ENCODE data around the gene SLC49A4. TPM values are rescaled to one million over a fixed set of nuclear protein-coding genes. Genes with fewer than 3 reads are reported as not detected.
A peak's percentile ranks its signal among the peaks of the same experiment; 100 is the strongest.

The SLC49A4 gene
- polyA plus RNA-seq, 1 of the 3 experiments (the other 2 are of a cell fraction): 6.4 TPM

DNA sequence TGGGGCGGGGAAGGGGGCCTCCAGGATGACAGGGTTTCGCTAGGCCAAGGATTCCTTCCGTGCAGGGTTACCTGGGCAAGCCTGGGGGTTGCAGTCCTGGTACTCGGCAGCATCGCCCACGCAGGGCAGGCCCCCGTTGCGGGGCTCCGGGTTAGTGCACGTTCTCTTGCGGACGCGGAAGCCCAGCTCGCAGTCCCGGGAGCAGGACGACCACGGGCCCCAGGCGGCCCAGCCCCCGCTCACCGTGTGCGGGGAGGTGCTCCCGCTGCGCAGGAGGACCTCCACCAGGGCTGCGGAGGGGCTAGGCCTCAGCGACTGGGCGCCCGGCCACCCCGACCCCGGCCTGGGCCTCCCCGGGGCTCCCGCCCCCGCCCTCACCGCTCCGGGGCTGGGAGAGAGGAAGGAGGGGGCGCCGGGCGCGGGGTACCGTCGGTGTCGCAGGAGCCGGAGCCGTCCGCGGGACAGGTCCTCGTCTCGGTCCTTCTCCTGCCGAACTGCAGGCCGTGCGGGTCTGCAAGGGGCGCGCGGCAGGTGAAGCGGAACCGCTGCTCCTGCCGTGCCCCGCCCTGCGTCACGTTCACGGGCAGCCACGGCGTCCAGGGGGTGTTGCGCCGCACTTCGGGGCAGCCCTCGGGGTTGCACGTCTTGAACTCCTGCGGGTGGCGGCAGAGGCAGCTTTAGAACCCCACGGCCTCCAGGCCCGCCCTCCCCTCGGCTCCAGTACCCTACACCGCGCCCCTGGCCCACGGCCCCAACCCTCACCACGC is 118.1 kb downstream of the SLC49A4 start:
- ChIA-PET CTCF (no interaction called here), POLR2A (no interaction called here)
- H3K27me3 ChIP-seq (ENCODE audit: insufficient read depth): no peaks in the 10 kb centered on the region

More for the DNA sequence above, 118.1 kb downstream of the SLC49A4 start:
- Histone ChIP-seq H3K4me3 (ENCODE audit: low read depth in 2 of 2, low read length in 1 of 2) (no peak overlapping the region), H3K9me3 (no peaks in the 10 kb centered on the region), H3K36me3 (replicated peaks in 1 of 2; ENCODE audit: control insufficient read depth in 1 of 2, insufficient read depth in 2 of 2, low read length in 1 of 2) (no peaks in the 10 kb centered on the region), H3K79me2 (ENCODE audit: insufficient read depth) (no peaks in the 10 kb centered on the region), H3K9me2 (no peaks in the 10 kb centered on the region), H3F3A (replicated peaks; ENCODE audit: insufficient read depth) (no peaks in the 10 kb centered on the region), H3K4me1 (ENCODE audit: control insufficient read depth in 1 of 2, insufficient read depth in 2 of 2, low read depth in 1 of 2, low read length in 1 of 2) (no peaks in the 10 kb centered on the region), H4K20me1 (ENCODE audit: insufficient read depth) (no peaks in the 10 kb centered on the region), H3K9ac (no peak overlapping the region), H3K27ac (ENCODE audit: low read depth in 2 of 2, low read length in 1 of 2) (no peak overlapping the region), H2AFZ (ENCODE audit: low read depth) (no peak overlapping the region), H3K4me2 (no peak overlapping the region)
- TF ChIP-seq, protein P1, sequence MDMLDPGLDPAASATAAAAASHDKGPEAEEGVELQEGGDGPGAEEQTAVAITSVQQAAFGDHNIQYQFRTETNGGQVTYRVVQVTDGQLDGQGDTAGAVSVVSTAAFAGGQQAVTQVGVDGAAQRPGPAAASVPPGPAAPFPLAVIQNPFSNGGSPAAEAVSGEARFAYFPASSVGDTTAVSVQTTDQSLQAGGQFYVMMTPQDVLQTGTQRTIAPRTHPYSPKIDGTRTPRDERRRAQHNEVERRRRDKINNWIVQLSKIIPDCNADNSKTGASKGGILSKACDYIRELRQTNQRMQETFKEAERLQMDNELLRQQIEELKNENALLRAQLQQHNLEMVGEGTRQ (IDR thresholded peaks at IDR 0.05; ENCODE audit: borderline replicate concordance, low read depth, low read length): no peak
- TF ChIP-seq NFIC (IDR thresholded peaks at IDR 0.05; ENCODE audit: borderline replicate concordance): no peak
- no peak for TF ChIP-seq FOXM1 (IDR thresholded peaks at IDR 0.05; ENCODE audit: low read depth)
- TF ChIP-seq FOSL2 (IDR thresholded peaks at IDR 0.05; ENCODE audit: borderline replicate concordance, low read depth): no peak
- TF ChIP-seq, protein P2, sequence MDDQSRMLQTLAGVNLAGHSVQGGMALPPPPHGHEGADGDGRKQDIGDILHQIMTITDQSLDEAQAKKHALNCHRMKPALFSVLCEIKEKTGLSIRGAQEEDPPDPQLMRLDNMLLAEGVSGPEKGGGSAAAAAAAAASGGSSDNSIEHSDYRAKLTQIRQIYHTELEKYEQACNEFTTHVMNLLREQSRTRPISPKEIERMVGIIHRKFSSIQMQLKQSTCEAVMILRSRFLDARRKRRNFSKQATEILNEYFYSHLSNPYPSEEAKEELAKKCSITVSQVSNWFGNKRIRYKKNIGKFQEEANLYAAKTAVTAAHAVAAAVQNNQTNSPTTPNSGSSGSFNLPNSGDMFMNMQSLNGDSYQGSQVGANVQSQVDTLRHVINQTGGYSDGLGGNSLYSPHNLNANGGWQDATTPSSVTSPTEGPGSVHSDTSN (IDR thresholded peaks at IDR 0.05): no peak
- TF ChIP-seq, protein P3, sequence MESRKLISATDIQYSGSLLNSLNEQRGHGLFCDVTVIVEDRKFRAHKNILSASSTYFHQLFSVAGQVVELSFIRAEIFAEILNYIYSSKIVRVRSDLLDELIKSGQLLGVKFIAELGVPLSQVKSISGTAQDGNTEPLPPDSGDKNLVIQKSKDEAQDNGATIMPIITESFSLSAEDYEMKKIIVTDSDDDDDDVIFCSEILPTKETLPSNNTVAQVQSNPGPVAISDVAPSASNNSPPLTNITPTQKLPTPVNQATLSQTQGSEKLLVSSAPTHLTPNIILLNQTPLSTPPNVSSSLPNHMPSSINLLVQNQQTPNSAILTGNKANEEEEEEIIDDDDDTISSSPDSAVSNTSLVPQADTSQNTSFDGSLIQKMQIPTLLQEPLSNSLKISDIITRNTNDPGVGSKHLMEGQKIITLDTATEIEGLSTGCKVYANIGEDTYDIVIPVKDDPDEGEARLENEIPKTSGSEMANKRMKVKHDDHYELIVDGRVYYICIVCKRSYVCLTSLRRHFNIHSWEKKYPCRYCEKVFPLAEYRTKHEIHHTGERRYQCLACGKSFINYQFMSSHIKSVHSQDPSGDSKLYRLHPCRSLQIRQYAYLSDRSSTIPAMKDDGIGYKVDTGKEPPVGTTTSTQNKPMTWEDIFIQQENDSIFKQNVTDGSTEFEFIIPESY (IDR thresholded peaks at IDR 0.05; ENCODE audit: borderline replicate concordance, low read depth): no peak
- no peak for TF ChIP-seq RCOR1 (IDR thresholded peaks at IDR 0.05; ENCODE audit: low read length)
- no peak for TF ChIP-seq JUND (IDR thresholded peaks at IDR 0.05)
- TF ChIP-seq, protein P4, sequence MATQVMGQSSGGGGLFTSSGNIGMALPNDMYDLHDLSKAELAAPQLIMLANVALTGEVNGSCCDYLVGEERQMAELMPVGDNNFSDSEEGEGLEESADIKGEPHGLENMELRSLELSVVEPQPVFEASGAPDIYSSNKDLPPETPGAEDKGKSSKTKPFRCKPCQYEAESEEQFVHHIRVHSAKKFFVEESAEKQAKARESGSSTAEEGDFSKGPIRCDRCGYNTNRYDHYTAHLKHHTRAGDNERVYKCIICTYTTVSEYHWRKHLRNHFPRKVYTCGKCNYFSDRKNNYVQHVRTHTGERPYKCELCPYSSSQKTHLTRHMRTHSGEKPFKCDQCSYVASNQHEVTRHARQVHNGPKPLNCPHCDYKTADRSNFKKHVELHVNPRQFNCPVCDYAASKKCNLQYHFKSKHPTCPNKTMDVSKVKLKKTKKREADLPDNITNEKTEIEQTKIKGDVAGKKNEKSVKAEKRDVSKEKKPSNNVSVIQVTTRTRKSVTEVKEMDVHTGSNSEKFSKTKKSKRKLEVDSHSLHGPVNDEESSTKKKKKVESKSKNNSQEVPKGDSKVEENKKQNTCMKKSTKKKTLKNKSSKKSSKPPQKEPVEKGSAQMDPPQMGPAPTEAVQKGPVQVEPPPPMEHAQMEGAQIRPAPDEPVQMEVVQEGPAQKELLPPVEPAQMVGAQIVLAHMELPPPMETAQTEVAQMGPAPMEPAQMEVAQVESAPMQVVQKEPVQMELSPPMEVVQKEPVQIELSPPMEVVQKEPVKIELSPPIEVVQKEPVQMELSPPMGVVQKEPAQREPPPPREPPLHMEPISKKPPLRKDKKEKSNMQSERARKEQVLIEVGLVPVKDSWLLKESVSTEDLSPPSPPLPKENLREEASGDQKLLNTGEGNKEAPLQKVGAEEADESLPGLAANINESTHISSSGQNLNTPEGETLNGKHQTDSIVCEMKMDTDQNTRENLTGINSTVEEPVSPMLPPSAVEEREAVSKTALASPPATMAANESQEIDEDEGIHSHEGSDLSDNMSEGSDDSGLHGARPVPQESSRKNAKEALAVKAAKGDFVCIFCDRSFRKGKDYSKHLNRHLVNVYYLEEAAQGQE (IDR thresholded peaks at IDR 0.05; ENCODE audit: low read depth, low read length): no peak
- no peak for TF ChIP-seq TAF1 (IDR thresholded peaks at IDR 0.05; ENCODE audit: borderline replicate concordance, low read depth, low read length)
- 83% methylated on average over 15 of the region's 76 CpGs for WGBS (ENCODE audit: low lambda C conversion rate)
- peak; percentile 24 for DNase-seq

Measured in SK-N-SH (cell line).